ENCODE measurements around the gene ZNF10.

Gene ZNF10

DNA sequence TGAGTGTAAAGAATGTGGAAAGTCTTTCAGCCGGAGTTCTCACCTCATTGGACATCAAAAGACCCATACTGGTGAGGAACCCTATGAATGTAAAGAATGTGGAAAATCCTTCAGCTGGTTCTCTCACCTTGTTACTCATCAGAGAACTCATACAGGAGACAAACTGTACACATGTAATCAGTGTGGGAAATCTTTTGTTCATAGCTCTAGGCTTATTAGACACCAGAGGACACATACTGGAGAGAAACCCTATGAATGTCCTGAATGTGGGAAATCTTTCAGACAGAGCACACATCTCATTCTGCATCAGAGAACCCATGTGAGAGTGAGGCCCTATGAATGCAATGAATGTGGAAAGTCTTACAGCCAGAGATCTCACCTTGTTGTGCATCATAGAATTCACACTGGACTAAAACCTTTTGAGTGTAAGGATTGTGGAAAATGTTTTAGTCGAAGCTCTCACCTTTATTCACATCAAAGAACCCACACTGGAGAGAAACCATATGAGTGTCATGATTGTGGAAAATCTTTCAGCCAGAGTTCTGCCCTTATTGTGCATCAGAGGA is 25.8 kb downstream of the ZNF10 start:
- H3K9me3 Mint-ChIP-seq, result peaks cover 37 to 38% of the 10 kb centered on the region in 2 donors
- no peaks in the 10 kb centered on the region for H3K4me1 Mint-ChIP-seq
- H3K4me3 Mint-ChIP-seq, result no peak overlapping the region
- DNase-seq (no peak), ATAC-seq (replicated peaks) (no peak)
- peak overlapping the region; percentile 14 for H3K27ac Mint-ChIP-seq
- no peaks in the 10 kb centered on the region for H3K27me3 Mint-ChIP-seq
- peaks cover 81 to 90% of the 10 kb centered on the region in 2 donors for H3K36me3 Mint-ChIP-seq

GRCh38 chr12:133165776-133166175 is 35.3 kb downstream of the ZNF10 start:
- Mint-ChIP-seq H3K27ac (no peak overlapping the region), H3K9me3 (peaks cover 28 to 32% of the 10 kb centered on the region in 2 donors), H3K4me3 (no peak overlapping the region), H3K27me3 (no peaks in the 10 kb centered on the region), H3K36me3 (peaks cover 0 to 11% of the 10 kb centered on the region in 2 donors), H3K4me1 (no peaks in the 10 kb centered on the region)
- ATAC-seq (replicated peaks) (no peak), DNase-seq (no peak)

- no peak for DNase-seq
- no peak for ATAC-seq (replicated peaks)
- Mint-ChIP-seq H3K27ac (no peak overlapping the region), H3K9me3 (peaks cover 35 to 38% of the 10 kb centered on the region in 2 donors), H3K36me3 (peaks cover 4 to 23% of the 10 kb centered on the region in 2 donors), H3K4me3 (no peak overlapping the region), H3K27me3 (peaks cover 8 to 25% of the 10 kb centered on the region in 2 donors), H3K4me1 (no peaks in the 10 kb centered on the region)
These were observed 42.1 kb downstream of the ZNF10 start for GRCh38 chr12:133172491-133172890.

- Mint-ChIP-seq H3K27ac (no peak overlapping the region), H3K9me3 (peaks cover 41 to 45% of the 10 kb centered on the region in 2 donors), H3K4me3 (no peak overlapping the region), H3K36me3 (peaks cover 11 to 30% of the 10 kb centered on the region in 2 donors), H3K4me1 (no peaks in the 10 kb centered on the region), H3K27me3 (peaks cover 8 to 25% of the 10 kb centered on the region in 2 donors)
- no peak for DNase-seq
- no peak for ATAC-seq (replicated peaks)
These were observed 44.5 kb downstream of the ZNF10 start for GRCh38 chr12:133174901-133175300.

DNA sequence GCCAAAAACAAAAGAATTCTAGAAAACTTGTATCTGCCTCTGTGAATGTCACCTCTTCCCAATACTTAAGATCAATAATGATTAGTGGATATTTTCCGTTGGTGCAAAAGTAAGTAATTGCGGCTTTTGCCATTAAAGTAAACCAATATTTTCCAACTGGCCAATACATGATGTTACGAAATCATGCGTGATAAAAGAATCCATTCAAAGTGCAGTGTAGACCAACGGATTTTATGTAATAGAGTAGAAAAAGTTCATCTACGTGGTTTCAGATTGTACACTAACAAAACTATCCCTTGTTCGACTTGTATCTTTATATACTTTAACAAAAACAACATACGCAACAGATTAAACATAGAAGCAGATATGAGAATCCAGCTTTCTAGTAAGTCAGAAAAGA is 50.2 kb downstream of the ZNF10 start:
- Mint-ChIP-seq H3K4me3 (no peak overlapping the region), H3K27ac (no peak overlapping the region), H3K9me3 (peaks cover 39 to 50% of the 10 kb centered on the region in 2 donors), H3K27me3 (peaks cover 0 to 11% of the 10 kb centered on the region in 2 donors), H3K4me1 (peaks cover 18 to 23% of the 10 kb centered on the region in 2 donors), H3K36me3 (peaks cover 53 to 67% of the 10 kb centered on the region in 2 donors)
- DNase-seq (no peak), ATAC-seq (replicated peaks) (no peak)

DNA sequence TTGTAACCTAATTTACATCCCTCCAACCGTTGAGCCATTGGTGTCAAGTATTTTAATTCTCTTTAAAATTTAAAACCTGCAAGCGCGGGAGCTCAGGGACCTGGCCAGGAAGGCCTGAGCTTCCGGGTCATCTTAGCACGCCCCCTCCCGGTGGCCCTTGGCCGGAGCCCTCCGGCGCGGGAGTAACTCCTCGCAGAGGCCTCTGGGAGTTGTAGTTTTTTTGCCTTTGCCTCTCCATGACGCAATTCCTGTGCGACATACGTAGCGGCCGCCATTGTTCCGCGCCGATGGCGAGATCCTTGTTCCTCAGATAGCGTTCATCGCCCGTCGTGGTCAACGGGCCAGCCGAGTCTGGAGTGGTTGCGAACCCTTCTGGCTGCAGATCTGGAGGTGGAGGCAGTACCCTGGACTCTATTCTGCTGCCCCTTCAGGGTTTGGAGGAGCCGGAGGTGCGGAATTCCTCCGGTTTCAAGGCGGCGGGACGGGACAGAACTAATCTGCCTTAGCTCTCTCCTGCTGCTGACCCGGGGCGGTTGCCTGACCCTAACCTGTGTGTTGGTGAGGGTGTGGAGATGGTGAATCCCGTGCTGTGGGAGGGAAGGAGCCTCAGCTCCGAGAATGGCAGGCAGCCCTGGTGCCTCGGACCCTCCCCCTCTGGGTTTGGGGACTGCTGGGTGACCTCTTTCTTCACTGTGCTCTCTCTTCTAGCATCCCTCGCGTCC is 51.0 kb downstream of the ZNF10 start, which contains the start of gene ZNF268:
TSS of gene ZNF268 (plus strand) at position 258 of the 722 bp plus-strand sequence. CDS start 503 bp downstream, outside the sequence.
- Mint-ChIP-seq H3K9me3 (peaks cover 35 to 48% of the 10 kb centered on the region in 2 donors), H3K36me3 (peaks cover 60 to 72% of the 10 kb centered on the region in 2 donors), H3K4me3 (peak within 1 kb of the TSS; percentile 93 to 97), H3K4me1 (peaks cover 18 to 25% of the 10 kb centered on the region in 2 donors), H3K27ac (peak within 1 kb of the TSS; percentile 97), H3K27me3 (peaks cover 0 to 7% of the 10 kb centered on the region in 2 donors)
- DNase-seq, result peak; percentile 92
- ATAC-seq (replicated peaks), result peak; percentile 98 to 99

- H3K4me3 Mint-ChIP-seq, result no peak overlapping the region
- peaks cover 38 to 42% of the 10 kb centered on the region in 2 donors for H3K9me3 Mint-ChIP-seq
- H3K4me1 Mint-ChIP-seq, result peaks cover 5 to 7% of the 10 kb centered on the region in 2 donors
- no peak for DNase-seq
- peaks cover 100% of the 10 kb centered on the region in 2 donors for H3K36me3 Mint-ChIP-seq
- peak overlapping the region; percentile 59 for H3K27ac Mint-ChIP-seq
- no peaks in the 10 kb centered on the region for H3K27me3 Mint-ChIP-seq
- no peak for ATAC-seq (replicated peaks)
These were observed 59.7 kb downstream of the ZNF10 start for GRCh38 chr12:133190176-133190575.

- Mint-ChIP-seq H3K27ac (no peak overlapping the region), H3K36me3 (peaks cover 84 to 86% of the 10 kb centered on the region in 2 donors), H3K4me3 (no peak overlapping the region), H3K9me3 (peaks cover 36 to 40% of the 10 kb centered on the region in 2 donors), H3K27me3 (no peaks in the 10 kb centered on the region), H3K4me1 (no peaks in the 10 kb centered on the region)
- ATAC-seq (replicated peaks) (no peak), DNase-seq (no peak)
These were observed 62.4 kb downstream of the ZNF10 start for GRCh38 chr12:133192847-133193246.

- peaks cover 25 to 27% of the 10 kb centered on the region in 2 donors for H3K9me3 Mint-ChIP-seq
- DNase-seq, result no peak
- H3K27ac Mint-ChIP-seq, result no peak overlapping the region
- no peak overlapping the region for H3K4me3 Mint-ChIP-seq
- ATAC-seq (replicated peaks), result no peak
- H3K4me1 Mint-ChIP-seq, result no peaks in the 10 kb centered on the region
- H3K36me3 Mint-ChIP-seq, result peaks cover 59 to 64% of the 10 kb centered on the region in 2 donors
- H3K27me3 Mint-ChIP-seq, result no peaks in the 10 kb centered on the region
These were observed 71.5 kb downstream of the ZNF10 start for GRCh38 chr12:133201888-133202287.

GRCh38 chr12:133202493-133203343 is 72.3 kb downstream of the ZNF10 start:
- H3K27me3 Mint-ChIP-seq, result no peaks in the 10 kb centered on the region
- H3K36me3 Mint-ChIP-seq, result peaks cover 59 to 64% of the 10 kb centered on the region in 2 donors
- H3K9me3 Mint-ChIP-seq, result peaks cover 25 to 27% of the 10 kb centered on the region in 2 donors
- H3K4me3 Mint-ChIP-seq, result peak overlapping the region in 1 of 2 donors; percentile 62
- ATAC-seq (replicated peaks) (no peak), DNase-seq (no peak)
- H3K4me1 Mint-ChIP-seq, result no peaks in the 10 kb centered on the region
- peak overlapping the region; percentile 92 for H3K27ac Mint-ChIP-seq

- DNase-seq, result no peak
- ATAC-seq (replicated peaks), result no peak
- no peaks in the 10 kb centered on the region for H3K4me1 Mint-ChIP-seq
- peak overlapping the region; percentile 92 for H3K27ac Mint-ChIP-seq
- H3K36me3 Mint-ChIP-seq, result peaks cover 64 to 67% of the 10 kb centered on the region in 2 donors
- H3K27me3 Mint-ChIP-seq, result no peaks in the 10 kb centered on the region
- peaks cover 28 to 31% of the 10 kb centered on the region in 2 donors for H3K9me3 Mint-ChIP-seq
- peak overlapping the region in 1 of 2 donors; percentile 62 for H3K4me3 Mint-ChIP-seq
These were observed 73.2 kb downstream of the ZNF10 start for GRCh38 chr12:133203344-133204263.

- no peaks in the 10 kb centered on the region for H3K27me3 Mint-ChIP-seq
- peaks cover 29 to 33% of the 10 kb centered on the region in 2 donors for H3K9me3 Mint-ChIP-seq
- H3K27ac Mint-ChIP-seq, result peak overlapping the region; percentile 92
- no peaks in the 10 kb centered on the region for H3K4me1 Mint-ChIP-seq
- ATAC-seq (replicated peaks) (no peak), DNase-seq (no peak)
- peak overlapping the region in 1 of 2 donors; percentile 25 for H3K4me3 Mint-ChIP-seq
- H3K36me3 Mint-ChIP-seq, result peaks cover 61 to 65% of the 10 kb centered on the region in 2 donors
These were observed 73.8 kb downstream of the ZNF10 start for GRCh38 chr12:133204264-133204603.

- Mint-ChIP-seq H3K36me3 (peaks cover 45 to 52% of the 10 kb centered on the region in 2 donors), H3K27me3 (no peaks in the 10 kb centered on the region), H3K9me3 (peaks cover 14 to 23% of the 10 kb centered on the region in 2 donors), H3K27ac (no peak overlapping the region), H3K4me3 (no peak overlapping the region), H3K4me1 (no peaks in the 10 kb centered on the region)
- ATAC-seq (replicated peaks), result no peak
- DNase-seq, result no peak
These were observed 76.0 kb downstream of the ZNF10 start for GRCh38 chr12:133206390-133206789.

Data from stimulated activated naive B cell treated with anti-CD40 and anti-IgM and Interleukin-4, amounts not matched to agents 10 μg/mL and 1 μg/mL and 100 μg/mL, for 72 hours (primary cell).